RWPE2 (cell line): ENCODE data around the gene FAM78A.

Experiments used
- ATAC-seq: fragments of 200-7000 bp; cut with Tn5 transposase; 3 replicates; pipeline ENCODE4 v1.9.1; 2021; ENCODE audit warnings: low read depth
- DNase-seq: peaks from one replicate; pipeline ENCODE4 v3.0.0-alpha.2; 2020; ENCODE audit warnings: low spot score
- H3K27ac ChIP-seq: fragments of 450-650 bp; 2 replicates; pipeline ENCODE4 v1.5.1; 2017; ENCODE audit warnings: mild to moderate bottlenecking; ENCODE audit not compliant: poor library complexity, severe bottlenecking
- H3K27me3 ChIP-seq: fragments of 250-450 bp; sonication (Bioruptor Pico); 2 replicates; pipeline ENCODE4 v1.5.1; 2021; ENCODE audit warnings: mild to moderate bottlenecking, moderate library complexity; ENCODE audit not compliant: insufficient read depth, poor library complexity, severe bottlenecking
- H3K36me3 ChIP-seq: fragments of 250-450 bp; sonication (Bioruptor Pico); 2 replicates; pipeline ENCODE4 v1.5.1; 2020; ENCODE audit warnings: low read depth, mild to moderate bottlenecking, moderate library complexity
- H3K4me1 ChIP-seq: fragments of 250-450 bp; sonication (Bioruptor Pico); 2 replicates; pipeline ENCODE4 v1.5.1; 2021; ENCODE audit warnings: mild to moderate bottlenecking, moderate library complexity; ENCODE audit not compliant: insufficient read depth, poor library complexity, severe bottlenecking
- H3K4me3 ChIP-seq: fragments of 250-450 bp; sonication (Bioruptor Pico); 2 replicates; pipeline ENCODE4 v1.5.1; 2021; ENCODE audit warnings: mild to moderate bottlenecking, moderate library complexity; ENCODE audit not compliant: severe bottlenecking
- H3K9me3 ChIP-seq: fragments of 250-450 bp; sonication (Bioruptor Pico); 2 replicates; pipeline ENCODE4 v1.5.1; 2021; ENCODE audit warnings: mild to moderate bottlenecking, moderate library complexity; ENCODE audit not compliant: severe bottlenecking
- CTCF ChIP-seq: fragments of 450-650 bp; IDR thresholded peaks from one replicate; pipeline ENCODE4 v1.5.1; 2017; ENCODE audit warnings: mild to moderate bottlenecking, moderate library complexity; ENCODE audit not compliant: poor library complexity, severe bottlenecking

FAM78A gene

GRCh38 chr9:131319486-131319885 lies 43.2 kb upstream of the FAM78A start:
- Histone ChIP-seq H3K4me3 (no peak overlapping the region), H3K27me3 (no peaks in the 10 kb centered on the region), H3K36me3 (no peaks in the 10 kb centered on the region), H3K27ac (no peak overlapping the region), H3K9me3 (no peaks in the 10 kb centered on the region), H3K4me1 (no peaks in the 10 kb centered on the region)
- ATAC-seq (no peak), DNase-seq (no peak)
- TF ChIP-seq CTCF = no peak

- no peak overlapping the region for H3K27ac ChIP-seq
- no peaks in the 10 kb centered on the region for H3K9me3 ChIP-seq
- H3K4me3 ChIP-seq = no peak overlapping the region
- ATAC-seq (no peak), DNase-seq (no peak)
- H3K4me1 ChIP-seq = no peaks in the 10 kb centered on the region
- no peaks in the 10 kb centered on the region for H3K36me3 ChIP-seq
- no peaks in the 10 kb centered on the region for H3K27me3 ChIP-seq
- TF ChIP-seq CTCF = no peak
These were observed 42.1 kb upstream of the FAM78A start for GRCh38 chr9:131318231-131319085.

GRCh38 chr9:131312822-131313770 lies 36.8 kb upstream of the FAM78A start:
- Histone ChIP-seq H3K36me3 (no peaks in the 10 kb centered on the region), H3K4me3 (no peak overlapping the region), H3K27ac (no peak overlapping the region), H3K9me3 (no peaks in the 10 kb centered on the region), H3K4me1 (no peaks in the 10 kb centered on the region), H3K27me3 (no peaks in the 10 kb centered on the region)
- ATAC-seq (no peak), DNase-seq (no peak)
- TF ChIP-seq CTCF = no peak

GRCh38 chr9:131312246-131312645 lies 35.9 kb upstream of the FAM78A start:
- H3K27ac ChIP-seq = no peak overlapping the region
- no peak for TF ChIP-seq CTCF
- no peaks in the 10 kb centered on the region for H3K27me3 ChIP-seq
- H3K36me3 ChIP-seq = no peaks in the 10 kb centered on the region
- no peak overlapping the region for H3K4me3 ChIP-seq
- no peaks in the 10 kb centered on the region for H3K4me1 ChIP-seq
- DNase-seq (no peak), ATAC-seq (no peak)
- H3K9me3 ChIP-seq = no peaks in the 10 kb centered on the region
